SU-DHL-6 (cell line): Measurements from ENCODE around the gene HMGCL.

Source experiments
- CTCF ChIP-seq: fragments of 200-600 bp; sonication (generic); IDR thresholded peaks from one replicate; pipeline ENCODE4 v1.5.1; 2017; ENCODE audit warnings: antibody characterized with exemption, mild to moderate bottlenecking, low read length, moderate library complexity; ENCODE audit not compliant: insufficient read depth, poor library complexity, severe bottlenecking
- EZH2phosphoT487 ChIP-seq: fragments of 200-600 bp; sonication (generic), shearing (Covaris generic); conservative IDR thresholded peaks from 2 replicates; pipeline ENCODE4 v1.6.1; 2018; ENCODE audit warnings: mild to moderate bottlenecking, antibody characterized with exemption, low read length, moderate library complexity, mixed read lengths

DNA sequence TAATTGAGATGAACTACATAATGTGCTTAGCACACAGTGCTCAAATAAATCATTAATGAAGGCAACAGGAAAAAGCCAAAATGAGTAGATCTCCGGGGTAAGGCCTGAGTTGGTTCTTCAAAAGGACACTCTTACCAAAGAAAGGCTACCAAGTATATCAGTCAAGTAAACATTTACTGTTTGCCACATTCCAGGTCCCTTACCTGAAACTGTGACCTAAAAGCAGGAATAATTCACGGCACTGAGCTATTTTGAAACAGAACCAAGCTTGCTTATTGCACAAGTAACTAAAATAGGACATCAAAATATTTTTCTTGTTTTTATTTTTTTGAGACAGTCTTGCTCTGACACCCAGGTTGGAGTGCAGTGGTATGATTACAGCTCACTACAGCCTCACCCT, 49.0 kb downstream of the HMGCL start:
- TF ChIP-seq CTCF (no peak), EZH2phosphoT487 (no peak)
